HL-60 (cell line): ENCODE results near the gene HEMK1.

Experiments
- DNase-seq, 2 experiments: peaks; one replicate each; pipeline ENCODE4 v3.0.0-alpha.2; 2010 to 2020; ENCODE audit warnings: low read depth in 1 of 2, low spot score in 1 of 2
- H3K27ac ChIP-seq: fragments of 250-450 bp; sonication (Bioruptor Pico); replicated peaks from 2 replicates; pipeline ENCODE4 v1.5.1; 2020; ENCODE audit warnings: mild to moderate bottlenecking, moderate library complexity
- H3K27me3 ChIP-seq: fragments of 250-450 bp; sonication (Bioruptor Pico); 2 replicates; pipeline ENCODE4 v1.5.1; 2021; ENCODE audit warnings: mild to moderate bottlenecking, moderate library complexity; ENCODE audit not compliant: insufficient read depth, poor library complexity, severe bottlenecking
- H3K4me3 ChIP-seq: replicated peaks from 2 replicates; pipeline ENCODE4 v1.5.1; 2011; ENCODE audit warnings: mild to moderate bottlenecking, control low read depth, low read length; ENCODE audit not compliant: insufficient read depth
- GABPA ChIP-seq: IDR thresholded peaks from 2 replicates; pipeline ENCODE4 v1.6.1; 2012; ENCODE audit warnings: low read depth
- POLR2AphosphoS5 ChIP-seq: IDR thresholded peaks from 2 replicates; pipeline ENCODE4 v1.6.1; 2012; ENCODE audit warnings: low read depth
- REST ChIP-seq: IDR thresholded peaks from 2 replicates; pipeline ENCODE4 v1.6.1; 2012; ENCODE audit warnings: low read depth; ENCODE audit not compliant: insufficient replicate concordance
- SPI1 ChIP-seq: IDR thresholded peaks from 2 replicates; pipeline ENCODE4 v1.6.1; 2012; ENCODE audit warnings: low read depth, mild to moderate bottlenecking, borderline replicate concordance
- TF ChIP-seq, protein P1 (sequence below): IDR thresholded peaks from one replicate; pipeline ENCODE4 v1.5.1; 2011; ENCODE audit warnings: low read length, control low read depth, inconsistent platforms; ENCODE audit not compliant: insufficient read depth

HEMK1 gene

DNA sequence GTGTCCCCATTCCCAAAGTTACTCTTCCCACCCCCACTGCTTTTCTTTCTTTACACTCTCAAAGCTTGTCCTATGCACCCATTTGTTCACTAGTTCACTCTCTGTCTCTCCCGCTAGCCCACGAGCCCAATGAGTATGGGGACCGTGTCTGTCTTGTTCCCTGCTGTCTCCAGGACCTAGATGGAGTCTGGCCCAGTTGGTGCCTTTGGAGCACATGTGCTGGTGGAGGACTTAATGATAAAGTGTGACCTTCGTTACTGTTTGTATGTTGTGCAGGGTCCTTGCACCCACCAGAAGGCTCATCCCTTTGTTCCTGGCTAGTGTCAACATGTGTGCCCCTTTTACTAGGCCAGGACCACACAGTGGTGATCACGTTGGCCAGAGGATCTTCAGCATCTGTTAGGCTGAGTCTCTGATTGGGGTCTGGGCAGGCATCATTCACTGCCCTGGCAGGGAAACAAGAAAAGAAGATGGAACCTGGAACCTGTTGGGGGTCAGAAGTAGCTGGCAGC lies 34.8 kb downstream of the HEMK1 start:
- TF ChIP-seq REST (no peak), POLR2AphosphoS5 (no peak), GABPA (no peak), SPI1 (no peak)
- TF ChIP-seq, protein P1, sequence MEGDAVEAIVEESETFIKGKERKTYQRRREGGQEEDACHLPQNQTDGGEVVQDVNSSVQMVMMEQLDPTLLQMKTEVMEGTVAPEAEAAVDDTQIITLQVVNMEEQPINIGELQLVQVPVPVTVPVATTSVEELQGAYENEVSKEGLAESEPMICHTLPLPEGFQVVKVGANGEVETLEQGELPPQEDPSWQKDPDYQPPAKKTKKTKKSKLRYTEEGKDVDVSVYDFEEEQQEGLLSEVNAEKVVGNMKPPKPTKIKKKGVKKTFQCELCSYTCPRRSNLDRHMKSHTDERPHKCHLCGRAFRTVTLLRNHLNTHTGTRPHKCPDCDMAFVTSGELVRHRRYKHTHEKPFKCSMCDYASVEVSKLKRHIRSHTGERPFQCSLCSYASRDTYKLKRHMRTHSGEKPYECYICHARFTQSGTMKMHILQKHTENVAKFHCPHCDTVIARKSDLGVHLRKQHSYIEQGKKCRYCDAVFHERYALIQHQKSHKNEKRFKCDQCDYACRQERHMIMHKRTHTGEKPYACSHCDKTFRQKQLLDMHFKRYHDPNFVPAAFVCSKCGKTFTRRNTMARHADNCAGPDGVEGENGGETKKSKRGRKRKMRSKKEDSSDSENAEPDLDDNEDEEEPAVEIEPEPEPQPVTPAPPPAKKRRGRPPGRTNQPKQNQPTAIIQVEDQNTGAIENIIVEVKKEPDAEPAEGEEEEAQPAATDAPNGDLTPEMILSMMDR = no peak
- Histone ChIP-seq H3K27ac (peak overlapping the region; percentile 53; the same call in 1 of the 2 replicates), H3K27me3 (no peaks in the 10 kb centered on the region), H3K4me3 (no peak overlapping the region)
- no peak for DNase-seq

GRCh38 chr3:50604628-50605588 lies 35.6 kb downstream of the HEMK1 start:
- Histone ChIP-seq H3K4me3 (no peak overlapping the region), H3K27me3 (no peaks in the 10 kb centered on the region), H3K27ac (peak overlapping the region; percentile 53)
- DNase-seq = peak; percentile 69 to 72
- TF ChIP-seq GABPA (no peak), POLR2AphosphoS5 (peak; percentile 76; the same call in 1 of the 2 replicates), REST (no peak), SPI1 (peak; percentile 89; the same call in 1 of the 2 replicates)
- TF ChIP-seq, protein P1 = no peak

DNA sequence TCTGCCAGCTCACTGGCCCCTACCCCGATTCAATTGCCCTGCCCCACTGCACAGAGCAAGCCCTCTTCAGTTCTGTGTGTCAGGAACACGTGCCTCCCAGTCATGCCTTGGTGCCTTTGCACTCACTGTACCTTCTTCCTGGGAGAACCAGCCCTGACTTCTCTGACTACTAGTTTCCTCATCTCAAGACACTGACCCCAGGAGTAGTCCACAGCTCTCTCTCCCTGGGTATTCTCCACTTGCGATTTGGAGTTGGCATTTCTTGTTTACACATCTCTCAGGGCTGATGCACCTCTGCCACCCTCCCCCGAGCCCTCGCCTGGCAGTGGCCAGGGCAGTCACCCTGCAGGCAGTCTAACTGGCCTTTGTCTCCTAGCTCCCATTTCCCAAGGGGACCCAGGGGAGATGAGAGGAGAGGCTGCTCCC lies 36.6 kb downstream of the HEMK1 start:
- DNase-seq = peak in 1 of 2 experiments; percentile 38
- H3K27me3 ChIP-seq = no peaks in the 10 kb centered on the region
- no peak overlapping the region for H3K4me3 ChIP-seq
- H3K27ac ChIP-seq = peak overlapping the region; percentile 53
- TF ChIP-seq, protein P1 = no peak
- TF ChIP-seq GABPA (no peak), POLR2AphosphoS5 (no peak), SPI1 (no peak), REST (no peak)
